Measurements from ENCODE around the gene JUN.

- TF ChIP-seq CTCF (conservative IDR thresholded peaks at IDR 0.05 in 1 of 2, IDR thresholded peaks at IDR 0.05 in 1 of 2; ENCODE audit: extremely low read depth in 1 of 2, insufficient read depth in 1 of 2, low read depth in 1 of 2, low read length in 2 of 2) (no peak), EZH2 (IDR thresholded peaks at IDR 0.05; ENCODE audit: borderline replicate concordance, low read length) (no peak)
Observed at GRCh38 chr1:58764294-58764978, 19.4 kb downstream of the JUN start.
